H1 (cell line): Measurements from ENCODE around the gene TGM3. TPM values are rescaled to one million over a fixed set of nuclear protein-coding genes. Genes with fewer than 3 reads are reported as not detected.

Experiments used
- BACH1 ChIP-seq: IDR thresholded peaks from 2 replicates; pipeline ENCODE4 v1.6.1; 2012; ENCODE audit warnings: low read length, improper control_type of control experiment
- CEBPB ChIP-seq: IDR thresholded peaks from 2 replicates; pipeline ENCODE4 v1.6.1; 2012; ENCODE audit warnings: low read depth, low read length
- CHD1 ChIP-seq: IDR thresholded peaks from 2 replicates; pipeline ENCODE4 v1.6.1; 2012; ENCODE audit warnings: low read depth, low read length, improper control_type of control experiment
- CTBP2 ChIP-seq: IDR thresholded peaks from 2 replicates; pipeline ENCODE4 v1.7.0; 2011; ENCODE audit warnings: borderline replicate concordance, mild to moderate bottlenecking, moderate library complexity, mixed read lengths, low read length; ENCODE audit not compliant: insufficient read depth, insufficient read length
- EGR1 ChIP-seq: IDR thresholded peaks from 2 replicates; pipeline ENCODE4 v1.6.1; 2011; ENCODE audit warnings: low read depth, low read length, borderline replicate concordance
- EP300 ChIP-seq, 2 experiments: IDR thresholded peaks; 1 replicate in 1 of 2; 2 replicates in 1 of 2; pipeline ENCODE4 v1.6.1; 2011 to 2012; ENCODE audit warnings: low read depth in 2 of 2, low read length in 2 of 2, mild to moderate bottlenecking in 2 of 2, borderline replicate concordance in 1 of 2, inconsistent platforms in 1 of 2, moderate library complexity in 1 of 2
- RNF2 ChIP-seq: fragments of 200-900, 300-1000 bp; sonication (generic); IDR thresholded peaks from 2 replicates; pipeline ENCODE4 v1.7.1; 2016; ENCODE audit warnings: borderline replicate concordance, low read depth, mild to moderate bottlenecking, antibody characterized with exemption, low read length; ENCODE audit not compliant: poor library complexity, severe bottlenecking; ENCODE audit errors: missing control alignments
- polyA plus RNA-seq, 7 experiments: library from polyadenylated mRNA; depleted of rRNA in 3 of 7; stranded (reverse) in 5 of 7; unstranded in 2 of 7; fragments of >200 nt in 5 of 7; fragments of 200-250 nt in 2 of 7; gene quantifications; 1 replicate in 5 of 7; 2 replicates in 1 of 7; 4 replicates in 1 of 7; pipeline versions ENCODE4 v1.2.1 to v1.2.3, GENCODE V29; 2011 to 2013; ENCODE audit warnings: missing spikeins in 2 of 7, mixed read lengths in 2 of 7
- total RNA-seq: library from RNA; stranded (reverse); fragmentation: NEBNext Ultra II Directional; extraction: Animal tissue kit (Norgen Biotek cat#: 25700); gene quantifications from 2 replicates; pipeline ENCODE4 v1.2.1, GENCODE V29; 2021

Gene TGM3
- total and polyA plus RNA-seq, 2 of the 8 experiments (the other 6 are each of a cell fraction or from before 2014, with no cell fraction given): 0.12 TPM; not detected in 1

- TF ChIP-seq EP300 (IDR thresholded peaks at IDR 0.05; ENCODE audit: borderline replicate concordance in 1 of 2, low read depth in 2 of 2, low read length in 2 of 2) (no peak), EGR1 (no peak), RNF2 (no peak), CHD1 (no peak), CTBP2 (no peak), BACH1 (no peak), CEBPB (no peak)
These were observed 43.3 kb upstream of the TGM3 start (continued) for GRCh38 chr20:2252419-2252997.
